Head of caudate nucleus (tissue), 42 donors: ENCODE measurements around the gene SNX3.

Source experiments
- DNase-seq, 42 donors: peaks; one replicate each; pipeline versions ENCODE4 v3.0.0 to v3.0.0-alpha.2; 2020 to 2021; ENCODE audit warnings: mixed read lengths in 7 of 42
- intact Hi-C: fragments of 100-400 bp; cut with DNase I; formaldehyde crosslinking; loops from one replicate; pipeline ENCODE4 v1.15.0; 2022

SNX3 gene

GRCh38 chr6:108164815-108165706 lies 95.8 kb downstream of the SNX3 start:
- intact Hi-C loops: loop anchor here (5.0 kb wide), 1 partner anchor 48 kb away; no protein-coding TSS in a partner anchor
- DNase-seq: no peak

- intact Hi-C loops: no loop called here
Observed at GRCh38 chr6:108164543-108164814, 96.4 kb downstream of the SNX3 start.

GRCh38 chr6:108163644-108164542 lies 96.9 kb downstream of the SNX3 start:
- intact Hi-C loops: no loop called here
- DNase-seq: no peak

More at GRCh38 chr6:108164543-108164814, 96.4 kb downstream of the SNX3 start:
- no peak for DNase-seq

- intact Hi-C loops: no loop called here
- no peak for DNase-seq
Observed at GRCh38 chr6:108163267-108163643, 97.6 kb downstream of the SNX3 start.

GRCh38 chr6:108161724-108162282 lies 99.0 kb downstream of the SNX3 start:
- DNase-seq: no peak

More at GRCh38 chr6:108161724-108162282, 99.0 kb downstream of the SNX3 start:
- intact Hi-C loops: no loop called here
